HG03520 (cell line): ENCODE results near the gene PRR20B.
"Not testable (repeated sequence)": the region's sequence is repeated elsewhere in the genome, so short reads cannot be mapped to it uniquely, and the experiment has no call there.

Experiments used
- ATAC-seq: cut with Tn5 transposase; IDR thresholded peaks from one replicate; pipeline ENCODE4 v1.9.1; 2021; ENCODE audit warnings: mild to moderate bottlenecking, moderate library complexity; ENCODE audit not compliant: unreplicated experiment

The PRR20B gene

DNA sequence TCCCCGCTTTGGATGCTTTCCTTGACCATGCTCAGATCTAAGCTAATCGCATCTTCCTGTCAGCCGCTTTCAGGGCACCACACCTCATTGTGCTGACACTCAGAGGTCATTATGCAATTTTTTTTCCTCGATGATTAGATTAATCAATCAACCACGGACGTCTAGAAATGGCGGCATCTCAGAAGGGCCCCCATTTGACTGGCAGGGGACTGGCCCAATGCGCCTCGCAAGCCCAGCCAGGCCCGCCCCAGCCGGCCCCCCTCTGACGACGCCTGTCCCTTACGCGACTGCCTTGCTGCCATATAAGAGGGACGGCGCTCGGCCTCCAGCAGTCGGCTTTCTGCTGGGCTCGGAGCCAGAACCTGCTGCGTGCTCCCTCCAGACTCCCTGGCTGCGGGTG, at the start of gene PRR20B:
PRR20B (plus strand) TSS at position 301 of the 400 bp plus-strand sequence. CDS start 387 bp downstream, outside the sequence.
- not testable (repeated sequence) for ATAC-seq

DNA sequence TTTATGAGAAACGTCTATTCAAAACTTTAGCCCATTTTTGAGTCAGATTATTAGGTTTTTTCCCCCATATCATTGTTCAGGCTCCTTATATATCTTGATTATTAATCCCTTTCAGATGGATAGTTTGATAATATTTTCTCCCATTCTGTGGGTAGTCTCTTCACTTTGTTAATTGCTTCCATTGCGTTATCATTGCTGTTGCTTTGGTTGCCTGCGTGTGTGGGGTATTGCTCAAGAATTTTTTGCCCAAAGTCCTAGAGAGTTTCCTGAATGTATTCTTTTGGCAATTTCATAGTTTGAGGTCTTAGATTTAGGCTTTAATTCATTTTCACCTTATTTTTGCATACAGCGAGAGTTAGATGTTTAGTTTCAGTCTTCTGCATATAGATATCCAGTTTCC, 32.3 kb upstream of the PRR20B start:
- no peak for ATAC-seq

GRCh38 chr13:57123681-57124080, 23.6 kb upstream of the PRR20B start:
- ATAC-seq: no peak

- no peak for ATAC-seq
Measured at GRCh38 chr13:57128909-57129308, 18.4 kb upstream of the PRR20B start.

- ATAC-seq: no peak
Measured at GRCh38 chr13:57136093-57136492, 11.2 kb upstream of the PRR20B start.

DNA sequence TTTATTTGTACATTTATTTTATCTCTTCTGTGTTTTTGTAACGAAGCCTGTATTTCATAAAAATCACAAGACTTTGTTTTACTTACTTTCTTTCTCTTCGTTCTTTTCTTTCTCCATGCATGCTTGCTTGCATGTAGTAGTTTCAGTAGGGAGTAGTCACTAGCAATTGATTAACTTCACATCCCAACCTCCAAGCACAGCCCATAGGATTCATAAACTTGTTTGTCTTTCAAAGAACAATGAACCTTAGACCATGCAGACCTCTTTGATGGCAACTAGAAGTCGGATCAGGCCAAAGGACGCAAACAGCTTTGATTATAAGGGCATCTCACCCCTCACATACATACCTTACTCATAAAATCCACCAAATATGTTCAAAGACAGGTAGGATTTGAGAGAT, 9.7 kb upstream of the PRR20B start:
- no peak for ATAC-seq

GRCh38 chr13:57138988-57139387, 8.3 kb upstream of the PRR20B start:
- no peak for ATAC-seq

DNA sequence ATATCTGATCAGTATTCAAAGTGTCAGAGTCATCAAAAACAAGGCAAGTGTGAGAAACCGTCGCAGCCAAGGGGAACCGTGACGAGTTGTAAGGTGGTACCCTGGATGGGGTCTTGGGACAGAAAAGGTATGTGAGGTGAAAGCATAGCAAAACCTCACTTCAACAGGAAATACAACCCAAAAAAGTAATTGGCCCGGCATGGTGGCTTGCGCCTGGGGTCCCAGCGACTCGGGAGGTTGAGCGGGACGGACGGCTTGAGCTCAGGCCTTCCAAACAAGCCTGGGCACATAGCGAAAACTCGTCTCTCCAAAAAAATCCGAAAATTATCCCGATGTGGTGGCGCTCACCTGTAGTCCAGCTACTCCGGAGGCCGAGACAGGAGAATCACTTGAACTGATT, 7.5 kb upstream of the PRR20B start:
- ATAC-seq: not testable (repeated sequence)

- ATAC-seq: not testable (repeated sequence)
Measured at GRCh38 chr13:57140235-57140968, 6.9 kb upstream of the PRR20B start, which contains the start of gene PRR20A. Gene PRR20A (plus strand): TSS chr13:57140918. CDS start chr13:57141305, 387 bp downstream.

DNA sequence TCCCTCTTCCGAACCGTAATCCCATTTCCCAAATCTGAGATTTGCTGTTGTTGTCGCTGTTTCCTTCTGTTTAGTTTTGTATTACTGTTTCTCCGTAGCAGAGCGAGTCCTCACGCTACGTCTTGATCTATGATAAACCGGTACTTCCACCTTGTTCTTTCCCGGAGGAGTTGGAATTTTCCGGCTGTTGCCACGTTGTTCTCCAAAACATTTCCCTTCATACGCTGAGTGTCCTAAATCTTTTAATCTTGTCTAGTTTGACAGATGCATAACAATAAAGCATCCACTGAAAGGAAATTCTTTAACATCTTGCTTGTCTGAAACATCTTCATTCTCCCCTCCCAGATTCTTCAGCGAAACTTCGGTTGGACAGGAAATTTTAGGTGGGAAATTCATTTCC, 818 bp downstream of the PRR20B start:
- ATAC-seq: not testable (repeated sequence)

DNA sequence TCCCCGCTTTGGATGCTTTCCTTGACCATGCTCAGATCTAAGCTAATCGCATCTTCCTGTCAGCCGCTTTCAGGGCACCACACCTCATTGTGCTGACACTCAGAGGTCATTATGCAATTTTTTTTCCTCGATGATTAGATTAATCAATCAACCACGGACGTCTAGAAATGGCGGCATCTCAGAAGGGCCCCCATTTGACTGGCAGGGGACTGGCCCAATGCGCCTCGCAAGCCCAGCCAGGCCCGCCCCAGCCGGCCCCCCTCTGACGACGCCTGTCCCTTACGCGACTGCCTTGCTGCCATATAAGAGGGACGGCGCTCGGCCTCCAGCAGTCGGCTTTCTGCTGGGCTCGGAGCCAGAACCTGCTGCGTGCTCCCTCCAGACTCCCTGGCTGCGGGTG, 6.5 kb downstream of the PRR20B start, which contains the start of gene PRR20C:
PRR20C (plus strand) TSS at position 301 of the 400 bp plus-strand sequence. CDS start 387 bp downstream, outside the sequence.
- ATAC-seq: not testable (repeated sequence)

- not testable (repeated sequence) for ATAC-seq
Measured at GRCh38 chr13:57160332-57160731, 13.0 kb downstream of the PRR20B start, which contains the start of gene PRR20D. Gene PRR20D (plus strand): TSS chr13:57160632. CDS start chr13:57161019, 387 bp downstream.

DNA sequence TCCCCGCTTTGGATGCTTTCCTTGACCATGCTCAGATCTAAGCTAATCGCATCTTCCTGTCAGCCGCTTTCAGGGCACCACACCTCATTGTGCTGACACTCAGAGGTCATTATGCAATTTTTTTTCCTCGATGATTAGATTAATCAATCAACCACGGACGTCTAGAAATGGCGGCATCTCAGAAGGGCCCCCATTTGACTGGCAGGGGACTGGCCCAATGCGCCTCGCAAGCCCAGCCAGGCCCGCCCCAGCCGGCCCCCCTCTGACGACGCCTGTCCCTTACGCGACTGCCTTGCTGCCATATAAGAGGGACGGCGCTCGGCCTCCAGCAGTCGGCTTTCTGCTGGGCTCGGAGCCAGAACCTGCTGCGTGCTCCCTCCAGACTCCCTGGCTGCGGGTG, 19.6 kb downstream of the PRR20B start, which contains the start of gene PRR20E:
PRR20E (plus strand) TSS at position 301 of the 400 bp plus-strand sequence. CDS start 387 bp downstream, outside the sequence.
- ATAC-seq: not testable (repeated sequence)

DNA sequence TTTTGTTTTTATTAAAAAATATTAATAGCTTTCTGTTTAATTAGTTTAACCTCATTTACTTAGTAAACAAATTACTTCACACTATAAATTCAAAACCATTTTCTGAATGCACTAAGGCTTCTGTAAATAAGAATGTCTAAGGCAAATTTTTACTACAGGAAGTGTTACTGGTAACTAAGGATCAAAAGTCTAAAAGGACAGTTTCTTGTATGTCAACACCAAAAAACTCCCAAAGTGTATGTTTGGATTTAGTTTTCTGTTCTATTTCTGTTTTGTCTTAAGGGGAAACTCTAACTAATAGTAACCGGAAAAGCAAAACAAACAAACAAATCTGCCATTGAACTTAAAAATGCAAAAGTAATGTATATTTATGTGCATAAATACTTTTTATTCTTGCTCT, 44.4 kb downstream of the PRR20B start:
- no peak for ATAC-seq
